ENCODE measurements around the gene GPRIN1. TPM values are rescaled to one million over a fixed set of nuclear protein-coding genes. Genes with fewer than 3 reads are reported as not detected.
A peak's percentile ranks its signal among the peaks of the same experiment; 100 is the strongest.

Gene GPRIN1
- total RNA-seq, 2 donors from 2014 or later = 0.27 to 2.0 TPM

- DNase-seq (ENCODE audit: low spot score) = no peak
- H3K4me1 ChIP-seq (ENCODE audit: control insufficient read depth in 1 of 2, low read depth in 2 of 2) = peaks cover 13 to 17% of the 10 kb centered on the region in 2 donors
- no peaks in the 10 kb centered on the region for H3K9me3 ChIP-seq
- no peak overlapping the region for H3K27ac ChIP-seq
- no peak for TF ChIP-seq CTCF (IDR thresholded peaks at IDR 0.05)
- no peaks in the 10 kb centered on the region for H3K36me3 ChIP-seq
- peaks cover 16% of the 10 kb centered on the region for H3K27me3 ChIP-seq (replicated peaks; ENCODE audit: insufficient read depth)
- H3K4me3 ChIP-seq = peak overlapping the region; percentile 66
- no peak for ATAC-seq (ENCODE audit: insufficient number of reproducible peaks, low FRiP score, low read depth)
Measured at GRCh38 chr5:176630681-176631222, 20.8 kb upstream of the GPRIN1 start.

GRCh38 chr5:176629853-176630680 lies 20.1 kb upstream of the GPRIN1 start, which contains the start of the genes EIF4E1B and SNCB:
EIF4E1B (plus strand) TSS chr5:176630675; CDS start chr5:176642788, 12,113 bp downstream.
SNCB (minus strand) TSS chr5:176630534; CDS start chr5:176629654, 880 bp downstream.
- ATAC-seq (ENCODE audit: insufficient number of reproducible peaks, low FRiP score, low read depth) (no peak), DNase-seq (ENCODE audit: low spot score) (no peak)
- Histone ChIP-seq H3K9me3 (no peaks in the 10 kb centered on the region), H3K36me3 (no peaks in the 10 kb centered on the region), H3K4me1 (ENCODE audit: control insufficient read depth in 1 of 2, low read depth in 2 of 2) (peaks cover 13 to 17% of the 10 kb centered on the region in 2 donors), H3K4me3 (peak within 1 kb of the TSS; percentile 66), H3K27ac (no peak within 1 kb of the TSS), H3K27me3 (replicated peaks; ENCODE audit: insufficient read depth) (peaks cover 16% of the 10 kb centered on the region)
- TF ChIP-seq CTCF (IDR thresholded peaks at IDR 0.05) = no peak

GRCh38 chr5:176629317-176629852 lies 19.4 kb upstream of the GPRIN1 start:
- Histone ChIP-seq H3K27me3 (replicated peaks; ENCODE audit: insufficient read depth) (peaks cover 16% of the 10 kb centered on the region), H3K4me1 (ENCODE audit: control insufficient read depth in 1 of 2, low read depth in 2 of 2) (peaks cover 13 to 17% of the 10 kb centered on the region in 2 donors), H3K9me3 (no peaks in the 10 kb centered on the region), H3K36me3 (no peaks in the 10 kb centered on the region), H3K4me3 (no peak overlapping the region), H3K27ac (no peak overlapping the region)
- DNase-seq (ENCODE audit: low spot score) (no peak), ATAC-seq (ENCODE audit: insufficient number of reproducible peaks, low FRiP score, low read depth) (no peak)
- TF ChIP-seq CTCF (IDR thresholded peaks at IDR 0.05) = no peak

GRCh38 chr5:176628406-176629228 lies 18.7 kb upstream of the GPRIN1 start:
- peak overlapping the region in 1 of 2 donors; percentile 5 for H3K27ac ChIP-seq
- H3K27me3 ChIP-seq (replicated peaks; ENCODE audit: insufficient read depth) = peaks cover 16% of the 10 kb centered on the region
- H3K4me3 ChIP-seq = no peak overlapping the region
- peaks cover 13 to 17% of the 10 kb centered on the region in 2 donors for H3K4me1 ChIP-seq (ENCODE audit: control insufficient read depth in 1 of 2, low read depth in 2 of 2)
- no peak for ATAC-seq (ENCODE audit: insufficient number of reproducible peaks, low FRiP score, low read depth)
- no peaks in the 10 kb centered on the region for H3K9me3 ChIP-seq
- DNase-seq (ENCODE audit: low spot score) = no peak
- H3K36me3 ChIP-seq = no peaks in the 10 kb centered on the region
- TF ChIP-seq CTCF (IDR thresholded peaks at IDR 0.05) = no peak
